Measurements from ENCODE around the gene WDCP. TPM values are rescaled to one million over a fixed set of nuclear protein-coding genes. Genes with fewer than 3 reads are reported as not detected.

The WDCP gene
- total RNA-seq, 1 experiment from 2014 or later = 36.9 TPM

DNA sequence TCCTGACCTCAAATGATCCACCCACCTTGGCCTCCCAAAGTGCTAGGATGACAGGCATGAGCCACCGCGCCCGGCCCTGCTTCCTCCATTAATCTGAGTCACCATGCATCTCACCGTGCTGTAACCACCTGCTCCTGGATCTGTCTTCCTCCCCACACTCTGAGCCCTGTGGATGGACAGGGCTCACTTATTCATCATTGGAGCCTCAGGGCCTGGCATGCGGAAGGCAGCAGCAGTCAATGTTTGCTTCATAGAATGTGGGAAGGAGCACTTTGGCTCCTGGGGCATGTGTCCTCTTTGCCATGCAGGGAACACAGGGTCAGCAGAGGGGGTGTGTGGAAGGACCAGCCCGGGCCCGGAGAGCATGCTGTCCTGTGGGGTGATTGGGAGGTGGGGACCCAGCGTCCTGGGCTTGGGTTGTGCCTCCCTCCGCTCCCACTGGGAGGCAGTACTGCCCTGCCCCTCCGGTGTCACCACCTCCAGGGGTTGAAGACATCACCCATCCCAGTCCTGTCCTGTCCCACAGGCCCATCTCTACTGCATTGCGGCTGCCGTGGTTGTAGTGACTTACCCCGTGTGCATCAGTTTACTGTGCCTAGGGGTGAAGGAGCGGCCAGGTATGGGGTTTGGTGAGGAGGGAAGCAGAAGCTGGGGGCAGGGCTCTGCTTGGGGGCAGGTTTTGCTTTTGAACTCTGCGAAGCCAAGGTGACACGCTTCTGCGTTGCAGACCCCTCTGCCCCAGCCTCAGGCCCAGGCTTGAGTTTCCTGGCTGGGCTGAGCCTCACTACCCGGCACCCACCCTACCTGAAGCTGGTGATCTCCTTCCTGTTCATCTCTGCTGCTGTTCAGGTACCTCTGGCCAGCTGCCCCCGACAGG, 25.8 kb downstream of the WDCP start:
- Mint-ChIP-seq H3K4me3 (no peak overlapping the region), H3K27ac (peak overlapping the region in 2 of 3 experiments; percentile 64 to 78; a peak in 5 of 7 replicates), H3K4me1 (peaks cover 43 to 45% of the 10 kb centered on the region in 2 experiments), H3K9me3 (0 out of 5 replicates have a peak, but pooled peaks cover 0 to 3% of the 10 kb centered on the region in 2 experiments), H3K27me3 (ENCODE audit: low read depth) (no peaks in the 10 kb centered on the region), H3K36me3 (ENCODE audit: insufficient read depth in 1 of 3, low read depth in 3 of 3) (peaks cover 27 to 33% (median 29%) of the 10 kb centered on the region in 3 experiments)
- no peaks in the 10 kb centered on the region for H4K20me1 ChIP-seq (ENCODE audit: control insufficient read depth, insufficient read depth, insufficient read length)
- no peak overlapping the region for H2BK15ac ChIP-seq (ENCODE audit: low read depth, low read length)
- no peaks in the 10 kb centered on the region for H3K9me3 ChIP-seq (ENCODE audit: control insufficient read depth, low read depth, low read length)
- H3K23me2 ChIP-seq (ENCODE audit: insufficient read length, low read depth, low read length, poor library complexity, severe bottlenecking) = peaks cover 2% of the 10 kb centered on the region
- TF ChIP-seq, protein P1, sequence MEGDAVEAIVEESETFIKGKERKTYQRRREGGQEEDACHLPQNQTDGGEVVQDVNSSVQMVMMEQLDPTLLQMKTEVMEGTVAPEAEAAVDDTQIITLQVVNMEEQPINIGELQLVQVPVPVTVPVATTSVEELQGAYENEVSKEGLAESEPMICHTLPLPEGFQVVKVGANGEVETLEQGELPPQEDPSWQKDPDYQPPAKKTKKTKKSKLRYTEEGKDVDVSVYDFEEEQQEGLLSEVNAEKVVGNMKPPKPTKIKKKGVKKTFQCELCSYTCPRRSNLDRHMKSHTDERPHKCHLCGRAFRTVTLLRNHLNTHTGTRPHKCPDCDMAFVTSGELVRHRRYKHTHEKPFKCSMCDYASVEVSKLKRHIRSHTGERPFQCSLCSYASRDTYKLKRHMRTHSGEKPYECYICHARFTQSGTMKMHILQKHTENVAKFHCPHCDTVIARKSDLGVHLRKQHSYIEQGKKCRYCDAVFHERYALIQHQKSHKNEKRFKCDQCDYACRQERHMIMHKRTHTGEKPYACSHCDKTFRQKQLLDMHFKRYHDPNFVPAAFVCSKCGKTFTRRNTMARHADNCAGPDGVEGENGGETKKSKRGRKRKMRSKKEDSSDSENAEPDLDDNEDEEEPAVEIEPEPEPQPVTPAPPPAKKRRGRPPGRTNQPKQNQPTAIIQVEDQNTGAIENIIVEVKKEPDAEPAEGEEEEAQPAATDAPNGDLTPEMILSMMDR (conservative IDR thresholded peaks at IDR 0.05) = peak; percentile 81
- no peak overlapping the region for H4K5ac ChIP-seq (ENCODE audit: insufficient read length, low read depth, low read length)
- H3K4ac ChIP-seq (ENCODE audit: low read depth, low read length) = no peak overlapping the region
- no peak overlapping the region for H3T11ph ChIP-seq (ENCODE audit: low read length)
- no peak overlapping the region for H3K56ac ChIP-seq (ENCODE audit: insufficient read length, low read depth, low read length)
- H4K8ac ChIP-seq (replicated peaks; ENCODE audit: insufficient read length, low read depth, low read length) = no peak overlapping the region
- H2BK12ac ChIP-seq (ENCODE audit: insufficient read length, low read depth, low read length) = no peak overlapping the region
- H3K79me1 ChIP-seq (ENCODE audit: insufficient read depth, low read depth, low read length, poor library complexity, severe bottlenecking) = no peaks in the 10 kb centered on the region
- H3K4me2 ChIP-seq (ENCODE audit: insufficient read depth, insufficient read length, low read length) = no peak overlapping the region
- H3K79me2 ChIP-seq (ENCODE audit: insufficient read depth, low read length) = no peaks in the 10 kb centered on the region; the same call in 1 of the 2 replicates
- no peak overlapping the region for H3K9ac ChIP-seq (ENCODE audit: extremely low read depth, insufficient read length, low read length)
- no CpG with 5 or more reads among the region's 19 CpGs for WGBS (ENCODE audit: extremely low coverage, insufficient read length, low lambda C conversion rate)
- H2BK5ac ChIP-seq (ENCODE audit: insufficient read length, low read length) = no peak overlapping the region
- H3K18ac ChIP-seq (ENCODE audit: insufficient read length, low read depth, low read length) = no peak overlapping the region
- H2AFZ ChIP-seq (ENCODE audit: low read length) = no peak overlapping the region
- no peak overlapping the region for H4K91ac ChIP-seq (ENCODE audit: insufficient read length, low read depth, low read length)
- H3K14ac ChIP-seq (ENCODE audit: insufficient read depth, low read length) = no peak overlapping the region
- no peaks in the 10 kb centered on the region for H3K27me3 ChIP-seq (ENCODE audit: insufficient read depth, low read length)
- no peak overlapping the region for H3K27ac ChIP-seq (ENCODE audit: insufficient read length, low read depth, low read length)
- H2BK120ac ChIP-seq (ENCODE audit: low read depth, low read length, poor library complexity, severe bottlenecking) = no peak overlapping the region
- peak; percentile 85 for DNase-seq
- no peak overlapping the region for H2BK20ac ChIP-seq (ENCODE audit: low read depth, low read length, poor library complexity, severe bottlenecking)
- no peak overlapping the region for H2AK5ac ChIP-seq (ENCODE audit: insufficient read length, low read length)
- no peak overlapping the region for H3K23ac ChIP-seq (ENCODE audit: insufficient read length, low read depth, low read length)
- peaks cover 13% of the 10 kb centered on the region; the same call in 1 of the 2 replicates for H3K4me1 ChIP-seq (ENCODE audit: insufficient read depth, low read length)
